Loucy (cell line): ENCODE data around the gene SEMA3F.
A peak's percentile ranks its signal among the peaks of the same experiment; 100 is the strongest.

Source experiments
- H2AFZ ChIP-seq: fragments of 200-600 bp; sonication (generic); 2 replicates; pipeline ENCODE4 v1.6.0; 2016; ENCODE audit warnings: antibody characterized with exemption, mild to moderate bottlenecking, low read length, moderate library complexity
- H3F3A ChIP-seq: fragments of 200-600 bp; 2 replicates; pipeline ENCODE4 v1.6.0; 2016; ENCODE audit warnings: antibody characterized with exemption, low read depth, mild to moderate bottlenecking
- H3K27me3 ChIP-seq: fragments of 200-600 bp; sonication (generic); 2 replicates; pipeline ENCODE4 v1.6.1; 2014; ENCODE audit warnings: low read length, mild to moderate bottlenecking; ENCODE audit not compliant: insufficient read depth, poor library complexity, severe bottlenecking
- H3K36me3 ChIP-seq: fragments of 200-600 bp; sonication (generic); 2 replicates; pipeline ENCODE4 v1.6.1; 2016; ENCODE audit warnings: low read length; ENCODE audit not compliant: insufficient read depth
- H3K4me1 ChIP-seq: fragments of 200-600 bp; sonication (generic); 2 replicates; pipeline ENCODE4 v1.5.1; 2014; ENCODE audit warnings: low read length, mild to moderate bottlenecking; ENCODE audit not compliant: insufficient read depth, poor library complexity, severe bottlenecking
- H3K4me2 ChIP-seq: fragments of 200-600 bp; sonication (generic); 2 replicates; pipeline ENCODE4 v1.6.0; 2014; ENCODE audit warnings: antibody characterized with exemption, low read length, low read depth, mild to moderate bottlenecking; ENCODE audit not compliant: poor library complexity, severe bottlenecking
- H3K4me3 ChIP-seq: fragments of 200-600 bp; sonication (generic); 2 replicates; pipeline ENCODE4 v1.5.1; 2014; ENCODE audit warnings: low read length, mild to moderate bottlenecking, mixed read lengths; ENCODE audit not compliant: poor library complexity, severe bottlenecking
- H3K79me2 ChIP-seq: fragments of 200-600 bp; sonication (generic); 2 replicates; pipeline ENCODE4 v1.6.1; 2014; ENCODE audit warnings: low read length; ENCODE audit not compliant: insufficient read depth
- H3K9ac ChIP-seq: fragments of 200-600 bp; sonication (generic); 2 replicates; pipeline ENCODE4 v1.6.0; 2014; ENCODE audit warnings: mild to moderate bottlenecking, low read depth, low read length, moderate library complexity; ENCODE audit not compliant: poor library complexity, severe bottlenecking
- H3K9me2 ChIP-seq: fragments of 200-600 bp; sonication (generic); replicated peaks from 2 replicates; pipeline ENCODE4 v1.6.1; 2016; ENCODE audit warnings: low read depth, low read length, mixed read lengths
- H3K9me3 ChIP-seq: fragments of 200-600 bp; sonication (generic); 2 replicates; pipeline ENCODE4 v1.6.1; 2014; ENCODE audit warnings: mild to moderate bottlenecking, antibody characterized with exemption, low read length, low read depth; ENCODE audit not compliant: insufficient read depth
- H4K20me1 ChIP-seq: fragments of 200-600 bp; sonication (generic); 2 replicates; pipeline ENCODE4 v1.6.0; 2014; ENCODE audit warnings: antibody characterized with exemption, low read length, mild to moderate bottlenecking; ENCODE audit not compliant: insufficient read depth, poor library complexity, severe bottlenecking
- CTCF ChIP-seq: fragments of 200-600 bp; sonication (generic); conservative IDR thresholded peaks from 2 replicates; pipeline ENCODE4 v1.5.1; 2014; ENCODE audit warnings: mild to moderate bottlenecking, antibody characterized with exemption, low read length
- EZH2phosphoT487 ChIP-seq: fragments of 200-600 bp; IDR thresholded peaks from 2 replicates; pipeline ENCODE4 v1.6.1; 2018; ENCODE audit warnings: antibody characterized with exemption, mild to moderate bottlenecking, moderate library complexity, borderline replicate concordance

SEMA3F gene

DNA sequence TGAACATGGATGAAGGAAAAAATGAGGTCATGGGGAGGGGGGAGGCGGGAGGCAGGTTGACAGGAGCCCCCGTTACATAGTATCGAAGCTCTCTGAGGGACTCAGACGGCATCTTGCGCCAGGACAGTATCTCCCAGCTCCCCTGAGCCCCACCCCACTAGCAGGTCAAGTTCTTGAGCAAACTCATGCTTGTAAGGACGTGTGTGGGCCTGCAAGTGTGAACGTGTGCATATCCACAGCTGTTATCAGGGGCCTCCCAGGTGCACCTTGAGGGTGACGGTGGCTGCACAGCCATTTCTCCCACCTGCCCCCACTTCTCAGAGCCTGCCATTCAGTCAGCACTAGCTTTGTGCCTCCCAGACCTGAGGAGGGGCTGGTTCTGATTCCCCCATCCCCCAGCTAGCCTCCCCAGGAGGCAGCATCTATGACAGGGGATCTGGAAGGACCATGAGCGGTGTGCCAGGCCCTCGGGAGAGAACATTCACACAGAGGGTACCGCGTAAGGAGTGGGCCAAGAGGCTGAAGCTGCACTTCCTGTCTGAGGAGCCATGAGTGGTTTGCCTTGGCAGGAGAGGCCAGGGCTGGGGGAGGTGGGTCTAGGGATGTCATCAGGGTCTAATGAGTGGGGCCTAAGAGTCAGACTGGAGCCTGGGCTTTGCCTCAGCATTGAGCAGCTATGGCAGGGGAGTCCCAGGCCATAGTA, 2.9 kb downstream of the SEMA3F start:
- Histone ChIP-seq H2AFZ (peak overlapping the region; percentile 69; the same call in 1 of the 2 replicates), H3K9me3 (no peaks in the 10 kb centered on the region), H3K36me3 (no peaks in the 10 kb centered on the region), H3K4me3 (no peak overlapping the region), H3K79me2 (no peaks in the 10 kb centered on the region), H3K4me1 (peaks cover 14% of the 10 kb centered on the region), H4K20me1 (no peaks in the 10 kb centered on the region), H3F3A (no peaks in the 10 kb centered on the region), H3K9me2 (no peaks in the 10 kb centered on the region), H3K4me2 (peak overlapping the region; percentile 15), H3K27me3 (no peaks in the 10 kb centered on the region), H3K9ac (peak overlapping the region; percentile 36)
- TF ChIP-seq EZH2phosphoT487, result no peak
- TF ChIP-seq CTCF, result no peak

DNA sequence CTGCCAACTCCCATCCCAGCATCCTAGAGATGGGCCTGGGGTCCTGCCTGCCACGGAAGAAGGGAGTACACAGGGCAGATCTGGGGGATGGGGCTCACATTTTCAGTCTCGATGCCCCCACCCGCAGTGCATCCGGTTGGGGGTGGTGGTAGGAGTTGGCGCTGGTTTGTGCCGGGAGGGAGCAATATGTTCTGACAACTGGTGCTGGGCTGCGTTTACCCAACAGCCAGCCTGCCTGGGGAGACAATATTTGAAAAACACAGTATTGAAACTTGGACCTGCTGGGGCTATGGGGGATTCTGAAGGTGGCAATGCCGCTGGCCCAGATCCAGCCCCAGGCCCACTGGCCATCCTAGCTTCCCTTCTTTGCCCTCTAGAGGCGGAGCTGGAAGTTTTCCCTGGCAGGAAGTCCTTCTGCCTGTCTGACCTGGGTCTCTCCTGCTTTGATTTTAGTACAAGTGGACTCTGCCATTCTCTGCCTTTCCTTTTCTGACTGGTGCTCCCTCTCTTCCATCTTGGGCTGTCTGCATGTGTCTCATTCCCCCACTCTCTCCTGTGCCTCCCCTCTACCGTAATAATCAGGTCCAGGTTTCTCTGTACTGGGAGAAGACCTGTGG, 3.5 kb downstream of the SEMA3F start:
- Histone ChIP-seq H4K20me1 (no peaks in the 10 kb centered on the region), H2AFZ (peak overlapping the region; percentile 69; the same call in 1 of the 2 replicates), H3K9me3 (no peaks in the 10 kb centered on the region), H3K9ac (peak overlapping the region; percentile 36), H3K79me2 (no peaks in the 10 kb centered on the region), H3K9me2 (no peaks in the 10 kb centered on the region), H3K4me1 (peaks cover 16% of the 10 kb centered on the region), H3K4me3 (no peak overlapping the region), H3K27me3 (no peaks in the 10 kb centered on the region), H3F3A (no peaks in the 10 kb centered on the region), H3K4me2 (peak overlapping the region; percentile 15), H3K36me3 (no peaks in the 10 kb centered on the region)
- no peak for TF ChIP-seq CTCF
- no peak for TF ChIP-seq EZH2phosphoT487

DNA sequence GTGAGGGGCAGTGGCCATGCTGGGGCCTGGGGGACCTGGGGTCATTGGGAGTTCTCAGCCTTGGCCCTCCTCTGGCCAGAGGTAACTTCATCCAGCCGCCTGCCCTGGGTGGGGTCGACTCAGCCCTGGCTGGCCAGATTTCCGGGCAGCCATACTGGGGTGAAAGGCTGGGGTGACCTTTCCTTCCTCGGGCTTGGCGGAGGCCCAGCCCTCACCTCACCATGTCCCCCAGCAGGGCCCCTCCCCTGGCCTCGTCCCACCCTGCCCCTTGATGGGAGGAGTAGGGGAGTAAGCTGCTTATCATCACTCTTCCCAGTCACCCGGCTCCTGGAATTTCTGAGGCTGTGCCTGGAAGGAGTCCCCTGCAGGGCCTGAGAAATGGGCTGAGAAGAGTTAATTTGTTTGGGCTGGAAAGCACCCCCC, 5.4 kb downstream of the SEMA3F start:
- Histone ChIP-seq H3K4me3 (no peak overlapping the region), H3K4me1 (peaks cover 25% of the 10 kb centered on the region), H3K36me3 (no peaks in the 10 kb centered on the region), H3K79me2 (no peaks in the 10 kb centered on the region), H3K9me3 (no peaks in the 10 kb centered on the region), H3F3A (no peaks in the 10 kb centered on the region), H3K9ac (no peak overlapping the region), H2AFZ (no peak overlapping the region), H3K9me2 (no peaks in the 10 kb centered on the region), H3K27me3 (no peaks in the 10 kb centered on the region), H3K4me2 (no peak overlapping the region), H4K20me1 (no peaks in the 10 kb centered on the region)
- no peak for TF ChIP-seq EZH2phosphoT487
